ENCODE data around the gene CRLF2.

DNA sequence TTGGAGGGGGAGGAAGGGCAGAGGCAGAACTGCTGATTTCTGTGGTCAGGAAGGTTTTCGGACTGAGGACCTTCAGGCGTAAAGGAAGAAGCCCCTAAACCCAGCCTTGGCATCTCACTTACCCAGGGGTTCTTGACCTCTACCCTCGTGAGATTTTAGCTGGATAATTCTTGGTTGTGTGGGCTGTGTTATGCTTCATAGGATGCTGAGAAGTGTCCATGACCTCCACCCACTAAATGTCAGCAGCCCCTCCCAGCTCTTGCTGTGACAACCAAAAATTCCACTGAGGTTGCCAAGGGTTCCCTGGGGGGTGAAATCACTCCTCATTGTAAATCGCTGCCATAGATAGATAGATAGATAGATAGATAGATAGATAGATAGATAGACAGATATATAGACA, 5.8 kb upstream of the CRLF2 start:
- TF ChIP-seq, protein P1, sequence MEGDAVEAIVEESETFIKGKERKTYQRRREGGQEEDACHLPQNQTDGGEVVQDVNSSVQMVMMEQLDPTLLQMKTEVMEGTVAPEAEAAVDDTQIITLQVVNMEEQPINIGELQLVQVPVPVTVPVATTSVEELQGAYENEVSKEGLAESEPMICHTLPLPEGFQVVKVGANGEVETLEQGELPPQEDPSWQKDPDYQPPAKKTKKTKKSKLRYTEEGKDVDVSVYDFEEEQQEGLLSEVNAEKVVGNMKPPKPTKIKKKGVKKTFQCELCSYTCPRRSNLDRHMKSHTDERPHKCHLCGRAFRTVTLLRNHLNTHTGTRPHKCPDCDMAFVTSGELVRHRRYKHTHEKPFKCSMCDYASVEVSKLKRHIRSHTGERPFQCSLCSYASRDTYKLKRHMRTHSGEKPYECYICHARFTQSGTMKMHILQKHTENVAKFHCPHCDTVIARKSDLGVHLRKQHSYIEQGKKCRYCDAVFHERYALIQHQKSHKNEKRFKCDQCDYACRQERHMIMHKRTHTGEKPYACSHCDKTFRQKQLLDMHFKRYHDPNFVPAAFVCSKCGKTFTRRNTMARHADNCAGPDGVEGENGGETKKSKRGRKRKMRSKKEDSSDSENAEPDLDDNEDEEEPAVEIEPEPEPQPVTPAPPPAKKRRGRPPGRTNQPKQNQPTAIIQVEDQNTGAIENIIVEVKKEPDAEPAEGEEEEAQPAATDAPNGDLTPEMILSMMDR (IDR thresholded peaks at IDR 0.05), result no peak
- TF ChIP-seq POLR2A (IDR thresholded peaks at IDR 0.05), result no peak
